ENCODE measurements around the gene DRD3.

DRD3 gene

GRCh38 chr3:114115143-114115542 lies 63.7 kb downstream of the DRD3 start:
- WGBS (ENCODE audit: extremely low coverage, insufficient coverage, insufficient read length): no CpG with 5 or more reads among the region's 7 CpGs
- Histone ChIP-seq H3K9ac (ENCODE audit: low read length) (no peak overlapping the region), H3K4me2 (ENCODE audit: low read length) (no peak overlapping the region), H3K27ac (ENCODE audit: low read depth, low read length) (no peak overlapping the region), H2BK120ac (ENCODE audit: insufficient read depth, low read length, poor library complexity) (no peak overlapping the region), H3K4ac (ENCODE audit: low read depth, low read length) (no peak overlapping the region), H3K4me1 (ENCODE audit: control insufficient read depth in 1 of 2, insufficient read depth in 2 of 2, low read length in 2 of 2) (no peaks in the 10 kb centered on the region), H4K91ac (ENCODE audit: low read depth, low read length) (no peak overlapping the region), H3K36me3 (ENCODE audit: control insufficient read depth in 1 of 2, insufficient read depth in 2 of 2, low read length in 2 of 2) (no peaks in the 10 kb centered on the region), H2BK5ac (ENCODE audit: low read depth, low read length, poor library complexity) (no peak overlapping the region), H2AK5ac (ENCODE audit: low read length) (no peak overlapping the region), H3K14ac (ENCODE audit: low read length) (no peak overlapping the region), H4K8ac (ENCODE audit: low read depth, low read length) (no peak overlapping the region), H2AFZ (ENCODE audit: insufficient read depth, low read length, poor library complexity) (no peak overlapping the region), H4K12ac (ENCODE audit: low read depth, low read length) (no peak overlapping the region), H3K9me3 (ENCODE audit: insufficient read depth, low read depth, low read length) (no peaks in the 10 kb centered on the region), H3K79me1 (ENCODE audit: low read length) (no peaks in the 10 kb centered on the region), H3K18ac (ENCODE audit: low read length) (no peak overlapping the region), H3K27me3 (ENCODE audit: insufficient read depth, low read length) (no peaks in the 10 kb centered on the region), H3K4me3 (ENCODE audit: low read depth, low read length) (no peak overlapping the region), H2BK12ac (ENCODE audit: low read length) (no peak overlapping the region), H3K23ac (ENCODE audit: low read length) (no peak overlapping the region), H3K79me2 (ENCODE audit: control insufficient read depth, insufficient read depth, low read length, poor library complexity) (no peaks in the 10 kb centered on the region)
- no peak for DNase-seq

- Histone ChIP-seq H3K36me3 (ENCODE audit: control insufficient read depth in 1 of 2, insufficient read depth in 2 of 2, low read length in 2 of 2) (no peaks in the 10 kb centered on the region), H3K79me1 (ENCODE audit: low read length) (no peaks in the 10 kb centered on the region), H3K9ac (ENCODE audit: low read length) (no peak overlapping the region), H3K79me2 (ENCODE audit: control insufficient read depth, insufficient read depth, low read length, poor library complexity) (no peaks in the 10 kb centered on the region), H3K4me1 (ENCODE audit: control insufficient read depth in 1 of 2, insufficient read depth in 2 of 2, low read length in 2 of 2) (no peaks in the 10 kb centered on the region), H3K4me3 (ENCODE audit: low read depth, low read length) (no peak overlapping the region), H2BK120ac (ENCODE audit: insufficient read depth, low read length, poor library complexity) (no peak overlapping the region), H4K8ac (ENCODE audit: low read depth, low read length) (no peak overlapping the region), H2BK5ac (ENCODE audit: low read depth, low read length, poor library complexity) (no peak overlapping the region), H3K4ac (ENCODE audit: low read depth, low read length) (no peak overlapping the region), H2BK12ac (ENCODE audit: low read length) (no peak overlapping the region), H3K14ac (ENCODE audit: low read length) (no peak overlapping the region), H4K91ac (ENCODE audit: low read depth, low read length) (no peak overlapping the region), H2AK5ac (ENCODE audit: low read length) (no peak overlapping the region), H3K18ac (ENCODE audit: low read length) (no peak overlapping the region), H3K27me3 (ENCODE audit: insufficient read depth, low read length) (no peaks in the 10 kb centered on the region), H2AFZ (ENCODE audit: insufficient read depth, low read length, poor library complexity) (no peak overlapping the region), H3K4me2 (ENCODE audit: low read length) (no peak overlapping the region), H3K9me3 (ENCODE audit: insufficient read depth, low read depth, low read length) (no peaks in the 10 kb centered on the region), H4K12ac (ENCODE audit: low read depth, low read length) (no peak overlapping the region), H3K27ac (ENCODE audit: low read depth, low read length) (no peak overlapping the region), H3K23ac (ENCODE audit: low read length) (no peak overlapping the region)
- DNase-seq: no peak
- WGBS (ENCODE audit: extremely low coverage, insufficient coverage, insufficient read length): no CpG with 5 or more reads among the region's 3 CpGs
Measured at GRCh38 chr3:114114719-114115118, 64.1 kb downstream of the DRD3 start.

DNA sequence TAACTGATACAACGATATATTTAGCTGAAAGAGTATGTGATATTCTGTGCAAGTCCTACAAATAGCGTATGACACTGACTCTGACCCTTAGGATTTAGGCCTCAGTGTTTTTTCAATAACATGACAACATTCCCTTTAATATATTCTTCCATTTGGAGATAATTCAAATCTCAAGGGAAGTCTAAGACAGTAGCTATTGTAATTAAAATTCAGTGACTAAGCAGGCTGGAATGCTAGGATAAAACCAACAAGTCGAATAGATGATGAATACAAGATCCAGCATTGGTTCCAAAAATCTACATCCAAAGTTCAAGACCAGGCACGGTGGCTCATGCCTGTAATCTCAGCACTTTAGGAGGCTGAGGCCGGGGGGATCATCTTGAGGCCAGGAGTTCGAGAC lies 66.2 kb downstream of the DRD3 start:
- WGBS (ENCODE audit: extremely low coverage, insufficient coverage, insufficient read length): no CpG with 5 or more reads among the region's 6 CpGs
- H4K8ac ChIP-seq (ENCODE audit: low read depth, low read length): no peak overlapping the region
- no peak overlapping the region for H3K4me2 ChIP-seq (ENCODE audit: low read length)

GRCh38 chr3:114111060-114111770 lies 67.6 kb downstream of the DRD3 start:
- Histone ChIP-seq H3K23ac (ENCODE audit: low read length) (no peak overlapping the region), H2BK5ac (ENCODE audit: low read depth, low read length, poor library complexity) (no peak overlapping the region), H3K4me2 (ENCODE audit: low read length) (no peak overlapping the region), H3K27ac (ENCODE audit: low read depth, low read length) (no peak overlapping the region), H3K4me3 (ENCODE audit: low read depth, low read length) (no peak overlapping the region), H3K27me3 (ENCODE audit: insufficient read depth, low read length) (no peaks in the 10 kb centered on the region), H2AFZ (ENCODE audit: insufficient read depth, low read length, poor library complexity) (no peak overlapping the region), H2BK120ac (ENCODE audit: insufficient read depth, low read length, poor library complexity) (no peak overlapping the region), H3K4ac (ENCODE audit: low read depth, low read length) (no peak overlapping the region), H4K12ac (ENCODE audit: low read depth, low read length) (no peak overlapping the region), H3K4me1 (ENCODE audit: control insufficient read depth in 1 of 2, insufficient read depth in 2 of 2, low read length in 2 of 2) (no peaks in the 10 kb centered on the region), H3K79me2 (ENCODE audit: control insufficient read depth, insufficient read depth, low read length, poor library complexity) (no peaks in the 10 kb centered on the region), H4K8ac (ENCODE audit: low read depth, low read length) (no peak overlapping the region), H3K79me1 (ENCODE audit: low read length) (no peaks in the 10 kb centered on the region), H3K9ac (ENCODE audit: low read length) (no peak overlapping the region), H2BK12ac (ENCODE audit: low read length) (no peak overlapping the region), H4K91ac (ENCODE audit: low read depth, low read length) (no peak overlapping the region), H2AK5ac (ENCODE audit: low read length) (no peak overlapping the region), H3K18ac (ENCODE audit: low read length) (no peak overlapping the region), H3K36me3 (ENCODE audit: control insufficient read depth in 1 of 2, insufficient read depth in 2 of 2, low read length in 2 of 2) (no peaks in the 10 kb centered on the region), H3K9me3 (ENCODE audit: insufficient read depth, low read depth, low read length) (no peaks in the 10 kb centered on the region), H3K14ac (ENCODE audit: low read length) (no peak overlapping the region)
- no CpG with 5 or more reads among the region's 3 CpGs for WGBS (ENCODE audit: extremely low coverage, insufficient coverage, insufficient read length)
- DNase-seq: no peak

More for the DNA sequence above, 66.2 kb downstream of the DRD3 start:
- H2BK120ac ChIP-seq (ENCODE audit: insufficient read depth, low read length, poor library complexity): no peak overlapping the region
- H3K23ac ChIP-seq (ENCODE audit: low read length): no peak overlapping the region
- no peak overlapping the region for H3K18ac ChIP-seq (ENCODE audit: low read length)
- H4K91ac ChIP-seq (ENCODE audit: low read depth, low read length): no peak overlapping the region
- no peaks in the 10 kb centered on the region for H3K36me3 ChIP-seq (ENCODE audit: control insufficient read depth in 1 of 2, insufficient read depth in 2 of 2, low read length in 2 of 2)
- no peak overlapping the region for H3K4me3 ChIP-seq (ENCODE audit: low read depth, low read length)
- H3K9ac ChIP-seq (ENCODE audit: low read length): no peak overlapping the region
- H3K79me1 ChIP-seq (ENCODE audit: low read length): no peaks in the 10 kb centered on the region
- H2BK12ac ChIP-seq (ENCODE audit: low read length): no peak overlapping the region
- H3K27me3 ChIP-seq (ENCODE audit: insufficient read depth, low read length): no peaks in the 10 kb centered on the region
- no peak overlapping the region for H2AK5ac ChIP-seq (ENCODE audit: low read length)
- no peak overlapping the region for H2BK5ac ChIP-seq (ENCODE audit: low read depth, low read length, poor library complexity)
- DNase-seq: no peak
- no peaks in the 10 kb centered on the region for H3K9me3 ChIP-seq (ENCODE audit: insufficient read depth, low read depth, low read length)
- H3K79me2 ChIP-seq (ENCODE audit: control insufficient read depth, insufficient read depth, low read length, poor library complexity): no peaks in the 10 kb centered on the region
- no peak overlapping the region for H3K4ac ChIP-seq (ENCODE audit: low read depth, low read length)
- H2AFZ ChIP-seq (ENCODE audit: insufficient read depth, low read length, poor library complexity): no peak overlapping the region
- H3K27ac ChIP-seq (ENCODE audit: low read depth, low read length): no peak overlapping the region
- no peak overlapping the region for H3K14ac ChIP-seq (ENCODE audit: low read length)
- no peak overlapping the region for H4K12ac ChIP-seq (ENCODE audit: low read depth, low read length)
- H3K4me1 ChIP-seq (ENCODE audit: control insufficient read depth in 1 of 2, insufficient read depth in 2 of 2, low read length in 2 of 2): no peaks in the 10 kb centered on the region
